ENCODE results near the gene CLDN10.

- no peak for TF ChIP-seq EZH2phosphoT487 (IDR thresholded peaks at IDR 0.05; ENCODE audit: low read depth, severe bottlenecking, unreplicated experiment)
- no peak for TF ChIP-seq CTCF (IDR thresholded peaks at IDR 0.05; ENCODE audit: poor library complexity)
These were observed 11.6 kb upstream of the CLDN10 start for GRCh38 chr13:95540888-95541287.
